AG09309 (cell line): ENCODE measurements around the gene ZNF415.

Source experiments
- DNase-seq: peaks from one replicate; pipeline ENCODE4 v3.0.0-alpha.2; 2010; ENCODE audit warnings: low read depth
- H3K4me3 ChIP-seq: 2 replicates; pipeline ENCODE4 v1.5.1; 2011; ENCODE audit warnings: mild to moderate bottlenecking, low read depth, low read length, moderate library complexity; ENCODE audit not compliant: control insufficient read depth
- CTCF ChIP-seq: IDR thresholded peaks from 2 replicates; pipeline ENCODE4 v1.5.1; 2011; ENCODE audit warnings: mild to moderate bottlenecking, low read depth, low read length, inconsistent platforms; ENCODE audit not compliant: insufficient read depth, control insufficient read depth; ENCODE audit errors: missing control alignments

Gene ZNF415

GRCh38 chr19:53132141-53132991 lies at the start of gene ZNF415:
Gene ZNF415, minus strand, starts transcription at chr19:53132910. Its CDS starts 10,234 bp downstream, at chr19:53122676.
- no peak for TF ChIP-seq CTCF
- DNase-seq: no peak
- H3K4me3 ChIP-seq: peak within 1 kb of the TSS; percentile 77

GRCh38 chr19:53182202-53182601 lies 49.5 kb upstream of the ZNF415 start:
- DNase-seq: peak; percentile 31
- TF ChIP-seq CTCF: no peak

GRCh38 chr19:53177986-53178385 lies 45.3 kb upstream of the ZNF415 start:
- TF ChIP-seq CTCF: no peak
- DNase-seq: no peak
- H3K4me3 ChIP-seq: no peak overlapping the region

More at GRCh38 chr19:53182202-53182601, 49.5 kb upstream of the ZNF415 start:
- no peak overlapping the region for H3K4me3 ChIP-seq

- H3K4me3 ChIP-seq: no peak overlapping the region
- no peak for TF ChIP-seq CTCF
- DNase-seq: no peak
Observed at GRCh38 chr19:53172889-53173288, 40.2 kb upstream of the ZNF415 start.

GRCh38 chr19:53165691-53166091 lies 33.0 kb upstream of the ZNF415 start:
- no peak for DNase-seq
- no peak for TF ChIP-seq CTCF
- H3K4me3 ChIP-seq: no peak overlapping the region

- DNase-seq: no peak
- no peak overlapping the region for H3K4me3 ChIP-seq
- no peak for TF ChIP-seq CTCF
Observed at GRCh38 chr19:53161123-53161522, 28.4 kb upstream of the ZNF415 start.
